Stomach (tissue), 4 donors: Measurements from ENCODE around the gene TMOD3.

ENCODE experiments used
- EP300 ChIP-seq: sonication (generic); formaldehyde crosslinking; IDR thresholded peaks from one replicate; pipeline ENCODE4 v1.6.1; 2017; ENCODE audit warnings: antibody characterized with exemption
- POLR2AphosphoS5 ChIP-seq, 3 donors: sonication (generic); formaldehyde crosslinking; IDR thresholded peaks; one replicate each; pipeline ENCODE4 v1.6.1; 2016; ENCODE audit warnings: antibody characterized with exemption in 3 of 3

- TF ChIP-seq EP300 (no peak), POLR2AphosphoS5 (IDR thresholded peaks at IDR 0.05) (no peak)
Measured at GRCh38 chr15:51802593-51802992, 26.9 kb upstream of the TMOD3 start.
